Endothelial cell of hepatic sinusoid (primary cell): ENCODE measurements around the gene STKLD1.
"Not testable (repeated sequence)": the region's sequence is repeated elsewhere in the genome, so short reads cannot be mapped to it uniquely, and the experiment has no call there.

Source experiments
- in situ Hi-C: cut with HindIII; loops from 2 replicates; pipeline ENCODE4 v1.10.0; 2017; ENCODE audit warnings: low sequenced_read_pairs

STKLD1 gene

DNA sequence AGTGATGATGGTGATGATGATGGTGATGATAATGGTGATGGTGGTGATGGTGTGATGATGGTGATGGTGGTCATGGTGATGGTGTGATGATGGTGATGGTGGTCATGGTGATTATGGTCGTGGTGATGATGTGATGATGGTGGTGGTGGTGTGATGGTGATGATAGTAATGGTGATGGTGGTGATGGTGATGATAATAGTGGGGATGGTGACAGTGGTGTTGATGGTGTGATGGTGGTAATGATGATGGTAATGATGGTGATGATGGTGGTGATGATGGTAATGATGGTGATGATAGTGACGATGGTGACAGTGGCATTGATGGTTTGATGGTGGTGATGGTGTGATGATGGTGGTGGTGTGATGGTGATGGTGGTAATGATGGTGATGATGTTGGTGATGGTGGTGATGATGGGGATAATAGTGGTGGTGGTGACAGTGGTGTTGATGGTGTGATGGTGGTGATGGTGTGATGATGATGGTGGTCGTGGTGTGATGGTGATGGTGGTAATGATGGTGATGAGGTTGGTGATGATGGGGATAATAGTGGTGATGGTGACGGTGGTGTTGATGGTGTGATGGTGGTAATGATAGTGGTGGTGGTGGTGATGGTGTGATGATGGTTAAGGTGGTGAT lies 6.5 kb downstream of the STKLD1 start:
- in situ Hi-C loops, result no loop called here

DNA sequence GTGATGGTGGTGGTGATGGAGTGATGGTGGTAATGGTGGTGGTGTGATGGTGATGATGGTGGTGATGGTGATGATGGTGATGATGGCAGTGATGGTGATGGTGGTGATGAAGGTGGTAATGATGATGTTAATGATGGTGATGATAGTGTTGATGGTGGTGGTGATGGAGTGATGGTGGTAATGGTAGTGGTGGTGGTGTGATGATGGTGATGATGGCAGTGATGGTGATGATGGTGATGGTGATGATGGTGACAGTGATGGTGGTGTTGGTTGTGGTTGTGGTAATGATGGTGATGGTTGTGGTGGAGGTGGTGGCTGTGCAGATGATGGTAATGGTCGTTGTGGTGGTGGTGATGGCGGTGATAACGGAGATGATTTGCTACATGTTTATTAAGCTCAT lies 7.3 kb downstream of the STKLD1 start:
- in situ Hi-C loops, result no loop called here

DNA sequence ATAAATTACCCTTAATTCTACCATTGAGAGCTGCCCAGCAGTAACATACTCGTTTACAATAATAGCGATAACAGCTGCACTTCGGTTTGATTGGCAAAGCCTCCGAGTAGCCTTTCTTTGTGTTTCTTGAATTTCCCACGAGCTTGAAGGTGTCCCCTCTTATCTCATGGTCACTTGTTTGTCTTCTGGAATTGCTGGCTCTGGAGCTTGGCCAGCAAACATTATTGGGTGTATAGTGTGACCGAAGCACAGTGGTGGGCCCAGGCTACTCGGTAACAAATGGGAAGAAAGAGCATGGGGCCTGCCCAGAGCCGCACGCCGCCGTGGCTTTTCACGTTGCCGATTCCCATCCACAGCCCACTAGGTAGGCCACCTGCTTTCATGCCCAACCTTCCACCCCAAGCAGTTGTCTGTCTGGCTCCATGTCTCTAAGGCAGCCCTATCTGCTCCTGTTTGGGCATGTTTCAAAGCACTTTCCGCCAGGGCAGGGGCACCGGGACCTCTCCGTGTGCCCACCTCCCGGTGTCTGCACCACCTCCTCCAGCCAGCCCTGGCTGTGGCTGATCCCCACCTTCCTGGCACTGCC lies 8.7 kb downstream of the STKLD1 start:
- in situ Hi-C loops, result no loop called here

DNA sequence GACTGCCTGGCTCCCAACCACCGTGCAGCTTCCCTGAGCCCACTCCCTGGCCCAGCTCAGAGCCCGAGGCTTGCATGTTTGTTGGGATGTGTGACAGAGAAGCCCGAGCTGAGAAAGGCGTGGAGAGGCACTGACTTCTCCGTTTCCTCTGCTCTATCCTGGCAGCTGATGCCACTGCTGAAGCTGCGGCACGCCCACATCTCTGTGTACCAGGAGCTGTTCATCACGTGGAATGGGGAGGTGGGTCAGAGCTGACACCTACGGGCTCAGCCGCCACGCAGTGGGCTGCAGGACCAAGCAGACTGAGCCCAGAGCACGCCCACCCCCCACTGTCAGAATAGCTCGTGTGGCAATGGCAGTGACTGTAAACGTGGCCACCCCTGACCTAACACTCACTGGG lies 9.3 kb downstream of the STKLD1 start:
- in situ Hi-C loops, result no loop called here

DNA sequence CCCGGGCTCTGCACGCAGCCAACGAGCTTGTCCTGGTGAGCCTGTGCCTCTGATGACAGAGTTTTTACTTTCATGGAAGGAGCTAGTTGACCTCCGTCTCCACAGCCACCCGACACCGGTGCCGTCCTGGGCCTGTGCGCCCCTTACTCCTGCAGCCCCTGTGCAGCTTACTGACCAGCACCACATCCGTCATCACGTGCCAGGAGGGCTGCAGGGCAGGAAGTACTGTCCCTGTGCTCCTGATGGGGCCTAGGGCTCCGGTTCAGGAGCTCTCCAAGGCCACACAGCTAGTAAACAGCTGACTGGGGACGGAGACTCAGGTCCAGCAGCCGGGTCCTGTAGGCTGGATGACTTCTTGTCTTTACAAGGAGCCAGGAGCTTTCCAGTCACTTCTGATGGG lies 10.2 kb downstream of the STKLD1 start:
- in situ Hi-C loops, result no loop called here

DNA sequence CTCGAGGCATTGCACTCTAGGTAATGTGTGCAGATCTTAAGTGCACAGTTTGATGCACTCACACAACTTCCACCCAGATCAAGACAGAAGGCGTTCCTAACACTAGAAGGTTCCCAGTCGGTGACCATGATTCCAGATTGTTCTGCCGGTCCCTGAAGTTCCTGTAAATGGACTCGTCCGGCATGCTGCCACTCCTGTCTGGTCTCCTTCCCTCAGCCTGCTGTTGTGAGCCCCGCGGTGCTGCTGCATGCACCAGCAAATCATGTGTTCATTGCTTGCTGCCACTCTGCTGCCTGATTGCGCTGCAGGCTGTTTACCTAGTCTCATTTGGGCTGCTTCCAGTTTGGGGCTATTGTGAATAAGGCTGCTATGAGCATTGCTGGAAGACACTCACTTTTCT lies 11.5 kb downstream of the STKLD1 start:
- in situ Hi-C loops, result no loop called here

DNA sequence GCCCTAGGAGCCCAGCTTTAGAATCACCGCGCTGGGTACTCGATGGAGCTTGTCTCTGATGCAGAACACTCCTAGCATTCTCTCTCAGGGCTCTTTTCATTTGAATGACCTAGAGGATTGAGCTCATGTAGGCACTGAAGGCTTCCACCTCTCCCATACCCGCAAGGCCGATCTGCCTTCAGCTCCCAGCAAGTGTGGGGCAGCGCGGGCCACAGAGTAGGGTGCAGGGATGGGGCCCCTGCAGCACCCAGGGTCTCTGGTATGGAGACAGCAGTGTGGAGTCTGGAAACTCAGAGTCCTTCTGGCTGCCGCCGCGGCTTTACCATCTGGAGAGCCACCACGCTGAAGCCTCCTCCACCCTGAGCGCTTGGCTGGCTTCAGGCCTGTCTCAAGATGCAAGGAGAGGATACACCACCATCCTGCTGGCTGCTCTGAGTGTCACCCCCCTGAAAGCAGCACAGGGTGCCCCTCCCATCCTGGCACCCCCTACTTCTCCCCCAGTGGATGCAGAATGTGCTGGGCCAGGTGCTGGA lies 12.9 kb downstream of the STKLD1 start:
- in situ Hi-C loops, result no loop called here

DNA sequence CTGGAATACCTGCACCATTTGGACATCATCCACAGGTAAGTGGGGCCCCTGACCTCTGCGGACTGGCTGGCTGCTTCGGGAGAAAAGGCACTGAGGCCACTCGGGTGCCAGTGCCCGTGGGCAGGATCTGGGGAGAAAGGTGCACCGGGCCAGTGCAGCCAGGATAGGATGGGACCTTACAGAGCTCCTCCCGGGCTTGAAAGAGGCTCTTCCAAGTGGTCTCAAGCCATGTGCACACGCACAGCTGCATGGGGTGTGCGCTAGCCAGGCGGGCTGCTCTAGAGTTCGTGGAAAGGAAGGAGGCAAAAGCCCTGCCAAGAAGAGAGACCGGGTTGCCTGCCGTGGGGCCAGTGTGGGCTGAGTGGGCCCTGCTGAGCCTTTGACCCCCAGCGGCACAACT lies 13.4 kb downstream of the STKLD1 start:
- in situ Hi-C loops, result no loop called here

DNA sequence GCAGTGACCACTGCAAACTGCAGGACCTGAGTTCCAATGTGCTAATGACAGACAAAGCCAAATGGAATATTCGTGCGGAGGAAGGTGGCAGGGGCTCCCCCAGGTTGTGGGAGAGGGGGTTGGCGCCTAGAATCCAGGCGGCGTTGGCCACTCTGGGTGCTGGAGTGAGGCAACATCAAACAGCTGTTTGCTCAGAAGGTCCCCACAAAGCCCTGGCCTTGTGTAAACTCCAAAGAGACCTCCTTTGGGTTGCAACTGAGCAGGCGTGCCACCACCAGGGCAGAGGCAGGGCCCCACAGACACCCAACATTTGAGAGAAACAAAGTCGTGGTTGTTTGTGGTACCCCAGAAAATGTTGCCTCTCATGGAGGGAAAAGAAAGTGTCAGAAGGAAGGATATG lies 14.5 kb downstream of the STKLD1 start:
- in situ Hi-C loops, result no loop called here

DNA sequence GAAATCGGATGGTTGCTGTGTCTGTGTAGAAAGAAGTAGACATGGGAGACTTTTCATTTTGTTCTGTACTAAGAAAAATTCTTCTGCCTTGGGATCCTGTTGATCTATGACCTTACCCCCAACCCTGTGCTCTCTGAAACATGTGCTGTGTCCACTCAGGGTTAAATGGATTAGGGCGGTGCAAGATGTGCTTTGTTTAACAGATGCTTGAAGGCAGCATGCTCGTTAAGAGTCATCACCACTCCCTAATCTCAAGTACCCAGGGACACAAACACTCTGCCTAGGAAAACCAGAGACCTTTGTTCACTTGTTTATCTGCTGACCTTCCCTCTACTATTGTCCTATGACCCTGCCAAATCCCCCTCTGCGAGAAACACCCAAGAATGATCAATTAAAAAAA lies 15.3 kb downstream of the STKLD1 start:
- in situ Hi-C loops, result not testable (repeated sequence)

DNA sequence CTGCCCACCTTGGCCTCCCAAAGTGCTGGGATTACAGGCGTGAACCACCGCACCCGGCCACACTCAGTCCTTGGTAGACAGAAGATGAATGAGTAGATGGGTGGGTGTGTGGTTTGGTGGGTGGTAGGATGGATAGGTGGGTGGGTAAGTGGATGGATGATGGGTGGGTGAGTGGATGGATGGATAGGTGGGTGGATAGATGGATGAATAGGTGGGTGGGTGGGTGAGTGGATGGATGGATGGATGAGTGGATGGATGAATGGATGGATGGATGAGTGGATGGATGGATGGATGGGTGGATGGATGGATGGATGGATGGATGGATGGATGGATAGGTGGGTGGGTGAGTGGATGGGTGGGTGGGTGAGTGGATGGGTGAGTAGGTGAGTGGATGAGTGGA lies 16.1 kb downstream of the STKLD1 start:
- in situ Hi-C loops, result not testable (repeated sequence)

DNA sequence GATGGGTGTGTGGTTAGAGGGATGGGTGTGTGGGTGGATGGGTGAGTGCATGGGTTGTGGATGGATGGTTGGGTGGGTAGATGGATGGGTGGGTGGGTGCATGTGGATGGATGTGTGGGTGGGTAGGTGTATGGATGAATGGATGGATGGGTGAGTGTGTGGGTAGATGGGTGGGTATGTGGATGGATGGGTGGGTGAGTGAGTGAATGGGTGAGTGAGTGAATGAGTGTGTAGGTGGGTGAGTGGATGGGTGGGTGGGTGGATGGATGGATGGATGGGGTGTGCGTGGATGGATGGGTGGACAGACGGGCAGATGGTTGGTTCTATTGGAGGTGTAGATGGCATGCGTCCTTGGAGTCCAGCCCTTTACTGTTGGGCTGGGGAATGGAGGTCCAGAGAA lies 17.2 kb downstream of the STKLD1 start:
- in situ Hi-C loops, result no loop called here

DNA sequence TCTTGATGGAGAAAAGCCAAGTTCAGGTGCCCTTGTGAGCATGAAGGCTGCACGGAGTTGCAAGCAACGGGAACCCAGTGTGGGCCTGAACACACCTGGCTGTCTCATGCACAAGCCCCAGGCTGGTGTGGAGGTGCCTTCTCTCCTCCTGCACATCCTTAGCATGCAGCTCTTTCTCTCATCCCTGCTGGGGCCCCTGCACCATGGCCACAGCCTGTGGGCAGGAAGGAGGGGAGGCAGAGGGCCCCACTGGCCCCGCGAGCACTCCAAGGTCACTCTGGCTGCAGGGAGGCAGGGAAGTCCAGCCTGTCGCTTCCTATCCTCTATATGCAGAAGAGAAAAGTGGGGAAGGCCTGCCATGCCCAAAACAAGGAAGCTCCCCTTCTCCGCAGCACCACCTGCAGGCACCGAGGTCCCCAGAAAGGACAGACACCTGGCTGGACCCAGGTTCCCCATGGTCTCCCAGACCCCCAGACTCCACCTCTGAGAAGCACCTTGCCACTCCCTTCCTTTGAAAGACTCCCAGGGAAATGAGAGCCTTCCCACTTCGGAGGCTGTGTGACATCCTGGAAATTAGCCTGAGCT lies 18.6 kb downstream of the STKLD1 start:
- in situ Hi-C loops, result no loop called here

DNA sequence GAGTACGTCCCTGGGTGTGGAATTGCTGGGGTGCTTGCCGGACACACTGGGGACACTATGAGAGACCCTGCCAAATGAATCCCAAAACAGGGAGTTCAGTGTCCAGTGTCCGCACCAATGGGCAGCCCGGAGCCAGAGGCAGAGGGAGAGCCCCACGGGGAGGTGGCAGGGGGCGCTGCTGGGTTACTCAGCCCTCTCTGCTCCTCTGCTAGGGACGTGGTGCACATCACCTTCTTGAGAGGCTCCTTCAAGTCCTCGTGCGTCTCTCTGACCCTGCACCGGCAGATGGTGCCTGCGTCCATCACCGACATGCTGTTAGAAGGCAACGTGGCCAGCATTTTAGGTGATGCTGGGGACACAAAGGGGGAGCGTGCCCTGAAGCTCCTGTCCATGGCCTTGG lies 20.8 kb downstream of the STKLD1 start:
- in situ Hi-C loops, result no loop called here

DNA sequence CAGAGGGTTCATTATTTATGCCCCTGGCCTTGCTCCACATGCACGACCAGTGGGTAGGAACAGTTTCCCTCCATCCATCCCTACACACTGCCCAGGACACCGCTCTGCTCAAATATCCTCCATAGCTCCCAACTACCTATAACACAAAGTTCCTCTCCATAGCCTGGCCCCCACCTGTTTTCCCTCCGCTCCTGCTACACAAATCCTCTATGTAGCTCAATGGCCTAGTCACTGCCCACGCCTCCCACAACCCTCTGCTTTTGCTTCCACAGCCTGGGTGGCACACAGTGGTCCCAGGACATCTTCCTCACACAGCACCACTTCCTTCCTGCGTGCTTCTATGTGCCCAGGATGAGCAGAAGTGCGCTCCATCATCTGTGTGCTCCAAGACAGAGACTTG lies 21.2 kb downstream of the STKLD1 start:
- in situ Hi-C loops, result no loop called here

DNA sequence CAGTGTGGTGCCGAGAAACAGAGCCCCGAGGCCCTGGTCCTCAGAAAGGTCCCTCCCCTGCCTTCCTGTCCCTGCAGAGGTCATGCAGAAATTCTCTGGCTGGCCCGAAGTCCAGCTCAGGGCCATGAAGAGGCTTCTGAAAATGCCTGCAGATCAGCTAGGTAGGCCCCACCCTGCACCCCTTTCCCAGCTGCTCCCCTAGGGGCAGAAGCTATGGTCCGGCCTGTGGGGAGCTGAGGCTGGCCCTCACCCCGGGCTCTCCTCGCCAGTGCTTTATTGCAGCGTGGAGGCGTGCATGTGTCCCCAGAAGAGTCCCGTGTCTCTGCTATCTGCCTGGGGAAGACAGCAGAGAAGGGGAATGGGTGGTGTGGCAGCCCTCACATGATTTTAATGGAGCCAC lies 21.7 kb downstream of the STKLD1 start:
- in situ Hi-C loops, result no loop called here

DNA sequence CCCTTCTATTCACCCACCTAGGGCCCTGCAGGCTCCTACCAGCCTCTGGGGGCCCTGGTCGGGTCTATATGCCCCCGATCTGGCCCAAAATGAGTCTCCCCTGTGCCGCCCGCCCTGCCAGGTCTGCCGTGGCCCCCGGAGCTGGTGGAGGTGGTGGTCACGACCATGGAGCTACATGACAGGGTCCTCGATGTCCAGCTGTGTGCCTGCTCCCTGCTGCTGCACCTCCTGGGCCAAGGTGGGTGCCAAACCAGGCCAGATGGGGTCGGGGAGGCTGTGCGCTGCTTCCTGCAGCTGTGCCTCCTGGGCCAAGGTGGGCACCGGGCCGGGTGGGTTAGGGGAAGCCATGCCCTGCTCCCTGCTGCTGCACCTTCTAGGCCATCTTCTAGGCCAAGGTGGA lies 24.1 kb downstream of the STKLD1 start:
- in situ Hi-C loops, result no loop called here

DNA sequence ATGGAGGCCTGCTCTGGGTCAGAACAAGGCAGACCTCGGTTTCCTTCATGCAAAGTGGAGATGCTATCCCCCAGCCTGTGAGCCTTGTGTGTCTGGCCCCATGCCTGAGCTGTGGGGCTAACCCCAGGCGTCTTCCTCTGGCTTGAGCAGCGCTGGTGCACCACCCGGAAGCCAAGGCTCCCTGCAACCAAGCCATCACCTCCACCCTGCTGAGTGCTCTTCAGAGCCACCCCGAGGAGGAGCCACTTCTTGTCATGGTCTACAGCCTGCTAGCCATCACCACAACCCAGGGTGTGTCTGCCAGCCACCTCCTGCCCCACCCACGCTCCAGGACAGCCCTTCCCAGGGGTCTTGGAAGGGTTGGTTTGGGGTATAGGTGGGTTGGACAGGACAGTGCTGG lies 25.4 kb downstream of the STKLD1 start:
- in situ Hi-C loops, result no loop called here

DNA sequence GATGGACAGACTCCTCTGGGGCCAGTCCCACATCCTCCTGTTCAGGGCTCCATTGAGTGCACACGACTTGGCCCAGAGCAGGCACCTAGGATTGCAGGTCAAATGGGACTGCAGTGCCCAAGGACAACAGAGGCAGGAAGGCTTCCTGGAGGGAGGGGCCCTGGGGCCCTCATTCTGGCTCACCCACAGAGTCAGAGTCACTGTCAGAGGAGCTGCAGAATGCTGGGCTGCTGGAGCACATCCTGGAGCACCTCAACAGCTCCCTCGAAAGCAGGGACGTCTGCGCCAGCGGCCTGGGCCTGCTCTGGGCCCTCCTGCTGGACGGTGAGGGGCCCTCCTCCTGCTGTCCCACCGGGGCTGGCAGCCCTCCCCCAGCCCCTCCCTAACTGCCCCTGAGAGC lies 26.5 kb downstream of the STKLD1 start:
- in situ Hi-C loops, result no loop called here

DNA sequence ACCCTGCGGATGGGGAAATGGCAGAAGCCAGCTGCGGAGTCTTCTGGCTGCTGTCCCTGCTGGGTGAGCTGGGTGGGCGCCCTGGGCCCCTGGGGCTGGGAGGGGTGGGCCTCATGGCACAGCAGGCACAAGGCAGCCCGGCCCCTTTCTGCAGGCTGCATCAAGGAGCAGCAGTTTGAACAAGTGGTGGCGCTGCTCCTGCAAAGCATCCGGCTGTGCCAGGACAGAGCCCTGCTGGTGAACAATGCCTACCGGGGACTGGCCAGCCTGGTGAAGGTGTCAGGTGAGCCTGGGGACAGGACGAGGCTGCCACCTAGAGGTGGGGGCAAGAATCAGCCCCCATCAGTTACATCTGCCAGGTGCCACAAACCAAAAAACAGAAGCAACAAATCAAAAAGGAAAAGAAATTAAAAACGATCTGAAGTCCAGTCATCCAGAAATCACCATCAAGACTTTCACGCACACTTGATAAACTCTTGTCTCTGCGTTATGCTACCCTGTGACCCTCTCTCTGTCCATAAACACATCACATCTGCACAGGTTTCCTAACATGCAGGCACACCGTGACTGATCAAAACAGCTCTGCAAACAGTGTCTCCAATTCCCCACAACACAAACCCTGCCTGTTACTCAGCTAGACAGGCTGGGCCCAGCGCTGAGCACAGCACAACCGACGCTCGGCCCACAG lies 27.7 kb downstream of the STKLD1 start:
- in situ Hi-C loops, result no loop called here

DNA sequence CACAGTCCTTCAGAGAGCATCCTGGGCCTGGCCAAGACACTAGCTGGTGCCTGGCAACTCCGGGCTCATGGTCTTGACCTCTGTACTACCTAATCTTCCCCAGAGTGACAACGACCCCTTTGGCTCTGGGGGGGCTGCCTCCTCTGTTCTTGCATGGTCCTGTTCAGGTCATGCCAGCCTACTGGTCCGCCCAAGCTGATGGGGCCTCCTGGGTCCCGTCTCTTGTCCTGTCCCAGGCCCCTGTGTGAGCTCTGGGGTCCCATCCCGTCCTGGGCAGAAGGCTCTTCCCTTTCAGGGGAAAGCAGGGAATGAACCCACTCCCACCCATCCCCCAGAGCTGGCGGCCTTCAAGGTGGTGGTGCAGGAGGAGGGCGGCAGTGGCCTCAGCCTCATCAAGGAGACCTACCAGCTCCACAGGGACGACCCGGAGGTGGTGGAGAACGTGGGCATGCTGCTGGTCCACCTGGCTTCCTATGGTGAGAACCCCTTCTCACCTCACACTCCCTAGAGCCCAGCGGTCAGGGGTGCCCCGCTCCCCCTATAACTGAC lies 28.4 kb downstream of the STKLD1 start:
- in situ Hi-C loops, result no loop called here
